ENCODE results near the gene ASAP2. TPM values are rescaled to one million over a fixed set of nuclear protein-coding genes. Genes with fewer than 3 reads are reported as not detected.

The ASAP2 gene
- total RNA-seq, 1 experiment from 2014 or later: 14.3 TPM

GRCh38 chr2:9373476-9373875 is 166.9 kb downstream of the ASAP2 start:
- TF ChIP-seq, protein P1, sequence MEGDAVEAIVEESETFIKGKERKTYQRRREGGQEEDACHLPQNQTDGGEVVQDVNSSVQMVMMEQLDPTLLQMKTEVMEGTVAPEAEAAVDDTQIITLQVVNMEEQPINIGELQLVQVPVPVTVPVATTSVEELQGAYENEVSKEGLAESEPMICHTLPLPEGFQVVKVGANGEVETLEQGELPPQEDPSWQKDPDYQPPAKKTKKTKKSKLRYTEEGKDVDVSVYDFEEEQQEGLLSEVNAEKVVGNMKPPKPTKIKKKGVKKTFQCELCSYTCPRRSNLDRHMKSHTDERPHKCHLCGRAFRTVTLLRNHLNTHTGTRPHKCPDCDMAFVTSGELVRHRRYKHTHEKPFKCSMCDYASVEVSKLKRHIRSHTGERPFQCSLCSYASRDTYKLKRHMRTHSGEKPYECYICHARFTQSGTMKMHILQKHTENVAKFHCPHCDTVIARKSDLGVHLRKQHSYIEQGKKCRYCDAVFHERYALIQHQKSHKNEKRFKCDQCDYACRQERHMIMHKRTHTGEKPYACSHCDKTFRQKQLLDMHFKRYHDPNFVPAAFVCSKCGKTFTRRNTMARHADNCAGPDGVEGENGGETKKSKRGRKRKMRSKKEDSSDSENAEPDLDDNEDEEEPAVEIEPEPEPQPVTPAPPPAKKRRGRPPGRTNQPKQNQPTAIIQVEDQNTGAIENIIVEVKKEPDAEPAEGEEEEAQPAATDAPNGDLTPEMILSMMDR (IDR thresholded peaks at IDR 0.05): no peak
- TF ChIP-seq USF1 (CRISPR knock-in tag; IDR thresholded peaks at IDR 0.05) (no peak), ATF6 (CRISPR knock-in tag; IDR thresholded peaks at IDR 0.05) (no peak), IRF2 (CRISPR knock-in tag; IDR thresholded peaks at IDR 0.05; ENCODE audit: borderline replicate concordance, low read depth) (no peak), JUN (CRISPR knock-in tag; IDR thresholded peaks at IDR 0.05) (no peak), SP1 (CRISPR knock-in tag; conservative IDR thresholded peaks at IDR 0.05) (no peak), JAZF1 (CRISPR knock-in tag; IDR thresholded peaks at IDR 0.05) (no peak), ZNF425 (CRISPR knock-in tag; conservative IDR thresholded peaks at IDR 0.05) (no peak), OVOL2 (CRISPR knock-in tag; IDR thresholded peaks at IDR 0.05; ENCODE audit: borderline replicate concordance) (no peak), NFATC4 (CRISPR knock-in tag; IDR thresholded peaks at IDR 0.05) (no peak), GRHL2 (CRISPR knock-in tag; IDR thresholded peaks at IDR 0.05; ENCODE audit: insufficient replicate concordance, severe bottlenecking) (no peak), CDX4 (CRISPR knock-in tag; IDR thresholded peaks at IDR 0.05; ENCODE audit: borderline replicate concordance) (no peak), ZSCAN18 (CRISPR knock-in tag; IDR thresholded peaks at IDR 0.05) (no peak), ZNF416 (CRISPR knock-in tag; IDR thresholded peaks at IDR 0.05) (no peak), NR2C2 (CRISPR knock-in tag; IDR thresholded peaks at IDR 0.05) (no peak), TP53 (CRISPR knock-in tag; IDR thresholded peaks at IDR 0.05) (no peak), FOXP1 (CRISPR knock-in tag; IDR thresholded peaks at IDR 0.05; ENCODE audit: borderline replicate concordance) (no peak)
- TF ChIP-seq, protein P2, sequence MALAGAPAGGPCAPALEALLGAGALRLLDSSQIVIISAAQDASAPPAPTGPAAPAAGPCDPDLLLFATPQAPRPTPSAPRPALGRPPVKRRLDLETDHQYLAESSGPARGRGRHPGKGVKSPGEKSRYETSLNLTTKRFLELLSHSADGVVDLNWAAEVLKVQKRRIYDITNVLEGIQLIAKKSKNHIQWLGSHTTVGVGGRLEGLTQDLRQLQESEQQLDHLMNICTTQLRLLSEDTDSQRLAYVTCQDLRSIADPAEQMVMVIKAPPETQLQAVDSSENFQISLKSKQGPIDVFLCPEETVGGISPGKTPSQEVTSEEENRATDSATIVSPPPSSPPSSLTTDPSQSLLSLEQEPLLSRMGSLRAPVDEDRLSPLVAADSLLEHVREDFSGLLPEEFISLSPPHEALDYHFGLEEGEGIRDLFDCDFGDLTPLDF (CRISPR knock-in tag; IDR thresholded peaks at IDR 0.05): no peak
- Mint-ChIP-seq H3K27ac (0 out of 2 replicates have a peak overlapping the region, but pooled peaks have one; percentile 42), H3K27me3 (ENCODE audit: low read depth) (no peaks in the 10 kb centered on the region), H3K4me3 (no peak overlapping the region), H3K9me3 (no peaks in the 10 kb centered on the region), H3K4me1 (peaks cover 21% of the 10 kb centered on the region), H3K36me3 (peaks cover 7% of the 10 kb centered on the region)
- DNase-seq (ENCODE audit: low spot score) (no peak), ATAC-seq (no peak)
- ChIA-PET POLR2A (no interaction called here), CTCF (no interaction called here)

Measured in WTC11 (cell line).